Measurements from ENCODE around the gene U2AF2.

Gene U2AF2

DNA sequence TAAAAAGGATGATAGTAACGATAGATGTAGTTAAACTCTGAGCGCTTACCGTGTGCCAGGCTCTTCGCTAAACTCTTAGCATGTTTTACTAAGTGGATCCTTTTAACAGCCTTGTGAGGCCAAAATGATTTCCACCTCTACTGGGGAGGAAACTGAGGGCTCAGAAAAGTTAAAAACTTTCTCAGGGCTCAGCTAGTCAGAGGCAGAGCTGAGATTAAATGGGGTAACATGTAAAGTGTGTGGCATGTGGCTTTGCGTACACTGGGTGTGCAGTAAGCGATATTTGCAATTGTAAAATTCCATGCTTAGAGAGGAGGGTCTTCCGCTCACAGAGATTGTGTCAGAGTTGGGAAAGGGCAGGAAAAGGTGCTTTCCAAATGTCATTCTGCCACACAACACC, 1.7 kb downstream of the U2AF2 start:
- Histone ChIP-seq H3K4me3 (ENCODE audit: control insufficient read depth in 1 of 7, extremely low read depth in 1 of 7, insufficient read depth in 4 of 7, low read depth in 2 of 7, low read length in 6 of 7) (peak overlapping the region in 6 of 7 experiments; percentile 84 to 94 (median 90)), H3K27me3 (replicated peaks in 2 of 5; ENCODE audit: control insufficient read depth in 4 of 5, insufficient read depth in 5 of 5, low read length in 4 of 5) (no peaks in the 10 kb centered on the region), H3K36me3 (ENCODE audit: control insufficient read depth in 4 of 4, insufficient read depth in 4 of 4, low read length in 3 of 4) (peaks cover 2 to 61% (median 31%) of the 10 kb centered on the region in 4 experiments), H3K4me1 (ENCODE audit: control extremely low read depth in 1 of 4, control insufficient read depth in 4 of 4, insufficient read depth in 4 of 4, low read length in 3 of 4) (peaks cover 18 to 47% (median 36%) of the 10 kb centered on the region in 4 experiments), H3K9me3 (ENCODE audit: control extremely low read depth in 1 of 5, control insufficient read depth in 4 of 5, insufficient read depth in 2 of 5, low read depth in 1 of 5, low read length in 4 of 5) (no peaks in the 10 kb centered on the region), H3K27ac (ENCODE audit: insufficient read depth in 1 of 2, low read depth in 1 of 2, low read length in 2 of 2, poor library complexity in 1 of 2, severe bottlenecking in 2 of 2) (peak overlapping the region; percentile 96 to 99)
- DNase-seq: no peak
- WGBS (ENCODE audit: insufficient coverage): 76% methylated on average over 6 of the region's 7 CpGs
- CTCF ChIA-PET: interaction anchor here (1.3 to 3.4 kb wide), 2 partner anchors 15 to 17 kb away, joined by 5 to 18 read pairs; no protein-coding TSS in a partner anchor
- POLR2A ChIA-PET: interaction anchor here (1.1 kb wide), 1 partner anchor 15 kb away, joined by 3 read pairs; no protein-coding TSS in a partner anchor

DNA sequence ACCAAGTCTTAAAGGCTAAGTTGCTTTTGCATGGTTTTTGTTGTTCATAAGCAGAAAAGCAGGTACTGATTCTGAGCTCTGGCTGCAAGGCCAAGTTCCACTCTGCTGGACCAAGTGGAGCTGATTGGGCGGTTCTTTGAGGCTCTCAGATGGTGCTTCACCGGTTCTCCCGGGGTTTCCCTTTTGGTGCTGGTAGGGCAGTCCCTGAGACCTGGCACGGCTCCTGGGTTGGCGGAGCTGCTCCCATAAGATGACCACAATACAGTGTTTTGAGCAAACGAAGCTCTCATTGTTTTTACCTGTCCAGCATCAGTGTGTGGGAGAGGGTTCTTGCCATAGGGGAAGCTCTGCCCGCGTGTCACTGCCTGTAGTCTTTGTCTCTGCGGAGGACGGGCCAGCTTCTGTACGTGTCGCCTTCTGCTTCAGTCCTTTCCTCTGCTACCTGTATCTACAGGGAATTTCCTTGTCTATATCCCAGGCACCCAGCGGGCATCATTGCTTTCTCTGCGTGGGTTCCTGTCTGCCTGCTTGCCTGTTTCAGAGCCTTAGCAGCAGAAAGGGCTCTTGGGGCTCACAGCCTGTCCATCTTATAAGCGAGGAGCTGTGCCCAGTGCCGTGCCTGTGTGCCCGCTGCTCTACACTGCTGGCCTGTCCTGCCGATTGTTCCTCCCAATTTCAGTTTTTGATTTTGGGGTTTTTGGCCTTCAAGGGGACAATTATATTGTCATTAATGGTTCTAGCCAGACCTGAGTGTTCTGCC, 2.3 kb downstream of the U2AF2 start:
- Histone ChIP-seq H3K36me3 (ENCODE audit: control insufficient read depth in 4 of 4, insufficient read depth in 4 of 4, low read length in 3 of 4) (peaks cover 2 to 63% (median 33%) of the 10 kb centered on the region in 4 experiments), H3K4me3 (ENCODE audit: control insufficient read depth in 1 of 7, extremely low read depth in 1 of 7, insufficient read depth in 4 of 7, low read depth in 2 of 7, low read length in 6 of 7) (peak overlapping the region in 6 of 7 experiments; percentile 2 to 94 (median 86)), H3K4me1 (ENCODE audit: control extremely low read depth in 1 of 4, control insufficient read depth in 4 of 4, insufficient read depth in 4 of 4, low read length in 3 of 4) (peaks cover 18 to 47% (median 36%) of the 10 kb centered on the region in 4 experiments), H3K9me3 (ENCODE audit: control extremely low read depth in 1 of 5, control insufficient read depth in 4 of 5, insufficient read depth in 2 of 5, low read depth in 1 of 5, low read length in 4 of 5) (no peaks in the 10 kb centered on the region), H3K27ac (ENCODE audit: insufficient read depth in 1 of 2, low read depth in 1 of 2, low read length in 2 of 2, poor library complexity in 1 of 2, severe bottlenecking in 2 of 2) (peak overlapping the region in 1 of 2 experiments; percentile 99), H3K27me3 (replicated peaks in 2 of 5; ENCODE audit: control insufficient read depth in 4 of 5, insufficient read depth in 5 of 5, low read length in 4 of 5) (no peaks in the 10 kb centered on the region)
- DNase-seq: no peak
- ChIA-PET CTCF (interaction anchor here (1.0 to 3.4 kb wide), 3 partner anchors 12 to 17 kb away, joined by 3 to 18 read pairs (median 5); no protein-coding TSS in a partner anchor), POLR2A (interaction anchor here (1.1 kb wide), 1 partner anchor 14 kb away, joined by 3 read pairs; no protein-coding TSS in a partner anchor)
- 78% methylated on average over 18 of the region's 18 CpGs for WGBS (ENCODE audit: insufficient coverage)

DNA sequence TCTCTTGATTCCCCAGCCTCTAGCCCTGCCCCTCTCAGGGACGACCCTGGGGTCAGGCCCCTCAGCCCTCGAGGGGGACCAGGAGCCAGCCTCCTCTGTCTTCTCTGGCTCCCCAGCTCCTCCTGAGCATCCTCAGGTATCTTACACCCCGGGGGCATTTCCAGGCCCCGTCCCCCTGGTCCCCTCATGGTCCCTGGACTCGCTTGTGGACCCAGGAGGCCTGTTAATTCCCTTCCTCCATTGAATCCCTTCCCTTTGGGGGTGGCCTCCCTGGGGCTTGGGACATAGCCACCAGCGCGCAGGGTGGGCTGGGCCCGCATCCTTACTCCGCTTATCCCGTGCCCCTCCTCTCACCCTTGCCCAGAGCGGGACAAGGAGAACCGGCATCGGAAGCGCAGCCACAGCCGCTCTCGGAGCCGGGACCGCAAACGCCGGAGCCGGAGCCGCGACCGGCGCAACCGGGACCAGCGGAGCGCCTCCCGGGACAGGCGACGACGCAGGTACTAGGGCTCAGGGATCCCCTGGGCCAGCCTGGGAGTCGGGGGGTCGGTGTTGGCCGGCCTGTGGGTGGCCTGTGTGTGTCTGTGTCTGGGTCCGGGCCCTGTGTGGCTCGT, 4.1 kb downstream of the U2AF2 start:
- Histone ChIP-seq H3K9me3 (ENCODE audit: control extremely low read depth in 1 of 5, control insufficient read depth in 4 of 5, insufficient read depth in 2 of 5, low read depth in 1 of 5, low read length in 4 of 5) (no peaks in the 10 kb centered on the region), H3K4me1 (ENCODE audit: control extremely low read depth in 1 of 4, control insufficient read depth in 4 of 4, insufficient read depth in 4 of 4, low read length in 3 of 4) (peaks cover 18 to 44% (median 34%) of the 10 kb centered on the region in 4 experiments), H3K36me3 (ENCODE audit: control insufficient read depth in 4 of 4, insufficient read depth in 4 of 4, low read length in 3 of 4) (peaks cover 11 to 75% (median 47%) of the 10 kb centered on the region in 4 experiments), H3K27ac (ENCODE audit: insufficient read depth in 1 of 2, low read depth in 1 of 2, low read length in 2 of 2, poor library complexity in 1 of 2, severe bottlenecking in 2 of 2) (peak overlapping the region; percentile 25 to 69), H3K27me3 (replicated peaks in 2 of 5; ENCODE audit: control insufficient read depth in 4 of 5, insufficient read depth in 5 of 5, low read length in 4 of 5) (no peaks in the 10 kb centered on the region), H3K4me3 (ENCODE audit: control insufficient read depth in 1 of 7, extremely low read depth in 1 of 7, insufficient read depth in 4 of 7, low read depth in 2 of 7, low read length in 6 of 7) (no peak overlapping the region)
- no peak for DNase-seq
- ChIA-PET POLR2A (no interaction called here), CTCF (interaction anchor here (0.9 to 3.4 kb wide), 3 partner anchors 8 to 26 kb away, joined by 3 to 18 read pairs (median 3); no protein-coding TSS in a partner anchor)
- WGBS (ENCODE audit: insufficient coverage): 97% methylated on average over 29 of the region's 37 CpGs

DNA sequence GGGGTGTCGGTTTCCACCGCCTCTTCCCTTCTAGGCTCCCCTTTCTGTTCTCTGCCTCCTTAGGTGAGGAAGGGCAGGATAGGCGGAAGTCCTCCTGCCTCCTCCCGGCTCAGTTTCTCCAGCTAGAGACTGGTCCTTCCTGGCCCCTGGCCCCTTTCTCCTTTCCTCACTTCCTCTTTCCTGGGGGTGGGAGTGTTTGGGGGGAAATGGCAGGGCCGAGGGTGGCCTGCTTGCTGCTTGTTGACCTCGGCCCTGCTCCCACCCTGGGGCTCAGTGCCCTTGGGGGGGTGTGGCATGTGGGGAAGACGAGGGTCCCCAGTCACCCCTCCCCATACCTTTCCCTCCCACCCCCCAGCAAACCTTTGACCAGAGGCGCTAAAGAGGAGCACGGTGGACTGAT, 5.0 kb downstream of the U2AF2 start:
- 86% methylated on average over 4 of the region's 9 CpGs for WGBS (ENCODE audit: insufficient coverage)
- Histone ChIP-seq H3K27me3 (replicated peaks in 2 of 5; ENCODE audit: control insufficient read depth in 4 of 5, insufficient read depth in 5 of 5, low read length in 4 of 5) (no peaks in the 10 kb centered on the region), H3K36me3 (ENCODE audit: control insufficient read depth in 4 of 4, insufficient read depth in 4 of 4, low read length in 3 of 4) (peaks cover 15 to 81% (median 53%) of the 10 kb centered on the region in 4 experiments), H3K4me1 (ENCODE audit: control extremely low read depth in 1 of 4, control insufficient read depth in 4 of 4, insufficient read depth in 4 of 4, low read length in 3 of 4) (peaks cover 18 to 44% (median 34%) of the 10 kb centered on the region in 4 experiments), H3K9me3 (ENCODE audit: control extremely low read depth in 1 of 5, control insufficient read depth in 4 of 5, insufficient read depth in 2 of 5, low read depth in 1 of 5, low read length in 4 of 5) (no peaks in the 10 kb centered on the region), H3K27ac (ENCODE audit: insufficient read depth in 1 of 2, low read depth in 1 of 2, low read length in 2 of 2, poor library complexity in 1 of 2, severe bottlenecking in 2 of 2) (peak overlapping the region; percentile 33 to 69), H3K4me3 (ENCODE audit: control insufficient read depth in 1 of 7, extremely low read depth in 1 of 7, insufficient read depth in 4 of 7, low read depth in 2 of 7, low read length in 6 of 7) (no peak overlapping the region)
- CTCF ChIA-PET: no interaction called here
- DNase-seq: no peak
- POLR2A ChIA-PET: no interaction called here

DNA sequence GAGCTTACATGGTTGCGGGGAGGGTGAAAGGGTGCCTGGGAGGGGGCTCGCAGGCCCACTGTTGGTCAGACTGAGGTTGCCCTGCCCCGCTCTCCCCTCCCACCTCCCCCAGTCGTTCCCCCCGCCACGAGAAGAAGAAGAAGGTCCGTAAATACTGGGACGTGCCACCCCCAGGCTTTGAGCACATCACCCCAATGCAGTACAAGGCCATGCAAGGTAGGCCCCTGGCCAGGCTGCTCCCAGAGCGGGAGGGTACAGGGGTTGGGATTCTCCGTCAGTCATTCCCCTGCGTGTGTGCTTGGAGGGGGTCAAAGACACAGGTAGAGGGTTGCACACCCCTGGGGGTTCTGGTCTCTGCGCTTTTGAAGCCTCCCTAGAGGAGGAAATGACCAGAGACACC, 5.6 kb downstream of the U2AF2 start:
- WGBS (ENCODE audit: insufficient coverage): 97% methylated on average over 5 of the region's 12 CpGs
- ChIA-PET POLR2A (no interaction called here), CTCF (no interaction called here)
- H3K4me3 ChIP-seq (ENCODE audit: control insufficient read depth in 1 of 7, extremely low read depth in 1 of 7, insufficient read depth in 4 of 7, low read depth in 2 of 7, low read length in 6 of 7): no peak overlapping the region
- peak overlapping the region in 1 of 2 experiments; percentile 69 for H3K27ac ChIP-seq (ENCODE audit: insufficient read depth in 1 of 2, low read depth in 1 of 2, low read length in 2 of 2, poor library complexity in 1 of 2, severe bottlenecking in 2 of 2)
- peaks cover 18 to 44% (median 34%) of the 10 kb centered on the region in 4 experiments for H3K4me1 ChIP-seq (ENCODE audit: control extremely low read depth in 1 of 4, control insufficient read depth in 4 of 4, insufficient read depth in 4 of 4, low read length in 3 of 4)
- no peaks in the 10 kb centered on the region for H3K27me3 ChIP-seq (replicated peaks in 2 of 5; ENCODE audit: control insufficient read depth in 4 of 5, insufficient read depth in 5 of 5, low read length in 4 of 5)
- DNase-seq: no peak
- peaks cover 15 to 85% (median 55%) of the 10 kb centered on the region in 4 experiments for H3K36me3 ChIP-seq (ENCODE audit: control insufficient read depth in 4 of 4, insufficient read depth in 4 of 4, low read length in 3 of 4)
- H3K9me3 ChIP-seq (ENCODE audit: control extremely low read depth in 1 of 5, control insufficient read depth in 4 of 5, insufficient read depth in 2 of 5, low read depth in 1 of 5, low read length in 4 of 5): no peaks in the 10 kb centered on the region

DNA sequence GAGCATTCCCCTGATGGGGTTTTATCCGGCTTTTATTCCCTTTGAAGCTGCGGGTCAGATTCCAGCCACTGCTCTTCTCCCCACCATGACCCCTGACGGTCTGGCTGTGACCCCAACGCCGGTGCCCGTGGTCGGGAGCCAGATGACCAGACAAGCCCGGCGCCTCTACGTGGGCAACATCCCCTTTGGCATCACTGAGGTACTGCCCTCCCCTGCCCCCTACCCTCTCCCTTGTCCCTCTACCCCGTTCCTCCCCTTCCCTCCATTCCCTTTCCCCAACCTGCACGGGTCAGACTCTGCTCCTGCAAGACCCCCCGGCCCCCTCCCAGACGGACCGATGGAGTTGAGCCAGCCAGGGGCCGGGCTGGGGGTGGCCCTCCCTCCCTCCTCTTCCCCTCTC, 6.2 kb downstream of the U2AF2 start:
- H3K36me3 ChIP-seq (ENCODE audit: control insufficient read depth in 4 of 4, insufficient read depth in 4 of 4, low read length in 3 of 4): peaks cover 15 to 86% (median 58%) of the 10 kb centered on the region in 4 experiments
- ChIA-PET CTCF (no interaction called here), POLR2A (no interaction called here)
- no peak for DNase-seq
- H3K9me3 ChIP-seq (ENCODE audit: control extremely low read depth in 1 of 5, control insufficient read depth in 4 of 5, insufficient read depth in 2 of 5, low read depth in 1 of 5, low read length in 4 of 5): no peaks in the 10 kb centered on the region
- peaks cover 14 to 40% (median 29%) of the 10 kb centered on the region in 4 experiments for H3K4me1 ChIP-seq (ENCODE audit: control extremely low read depth in 1 of 4, control insufficient read depth in 4 of 4, insufficient read depth in 4 of 4, low read length in 3 of 4)
- no peak overlapping the region for H3K4me3 ChIP-seq (ENCODE audit: control insufficient read depth in 1 of 7, extremely low read depth in 1 of 7, insufficient read depth in 4 of 7, low read depth in 2 of 7, low read length in 6 of 7)
- no peak overlapping the region for H3K27ac ChIP-seq (ENCODE audit: insufficient read depth in 1 of 2, low read depth in 1 of 2, low read length in 2 of 2, poor library complexity in 1 of 2, severe bottlenecking in 2 of 2)
- H3K27me3 ChIP-seq (replicated peaks in 2 of 5; ENCODE audit: control insufficient read depth in 4 of 5, insufficient read depth in 5 of 5, low read length in 4 of 5): no peaks in the 10 kb centered on the region
- 95% methylated on average over 12 of the region's 16 CpGs for WGBS (ENCODE audit: insufficient coverage)

DNA sequence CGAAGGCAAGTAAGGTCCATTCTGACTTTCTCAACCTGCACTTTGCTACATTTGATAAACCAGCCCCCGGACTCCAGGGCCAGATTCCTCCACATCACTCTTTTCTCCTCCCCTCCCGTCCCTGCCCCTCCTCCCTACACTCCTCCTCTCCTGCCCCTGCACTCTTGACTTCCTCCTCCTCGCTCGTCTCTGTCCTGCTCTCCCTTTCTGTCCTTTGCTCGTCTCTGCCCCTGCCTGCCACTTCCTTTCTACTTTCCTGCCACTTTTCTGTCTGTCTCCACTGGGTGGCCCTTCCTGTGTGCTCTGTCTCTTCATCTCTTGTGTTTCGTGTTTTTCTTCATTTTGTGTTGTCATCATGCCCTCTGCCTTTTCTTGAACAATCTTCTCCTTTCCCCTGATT, 7.0 kb downstream of the U2AF2 start:
- WGBS (ENCODE audit: insufficient coverage): 75% methylated on average over 7 of the region's 7 CpGs
- DNase-seq: no peak
- Histone ChIP-seq H3K9me3 (ENCODE audit: control extremely low read depth in 1 of 5, control insufficient read depth in 4 of 5, insufficient read depth in 2 of 5, low read depth in 1 of 5, low read length in 4 of 5) (no peaks in the 10 kb centered on the region), H3K27ac (ENCODE audit: insufficient read depth in 1 of 2, low read depth in 1 of 2, low read length in 2 of 2, poor library complexity in 1 of 2, severe bottlenecking in 2 of 2) (no peak overlapping the region), H3K36me3 (ENCODE audit: control insufficient read depth in 4 of 4, insufficient read depth in 4 of 4, low read length in 3 of 4) (peaks cover 15 to 90% (median 63%) of the 10 kb centered on the region in 4 experiments), H3K27me3 (replicated peaks in 2 of 5; ENCODE audit: control insufficient read depth in 4 of 5, insufficient read depth in 5 of 5, low read length in 4 of 5) (no peaks in the 10 kb centered on the region), H3K4me1 (ENCODE audit: control extremely low read depth in 1 of 4, control insufficient read depth in 4 of 4, insufficient read depth in 4 of 4, low read length in 3 of 4) (peaks cover 6 to 32% (median 21%) of the 10 kb centered on the region in 4 experiments), H3K4me3 (ENCODE audit: control insufficient read depth in 1 of 7, extremely low read depth in 1 of 7, insufficient read depth in 4 of 7, low read depth in 2 of 7, low read length in 6 of 7) (no peak overlapping the region)
- CTCF ChIA-PET: no interaction called here
- POLR2A ChIA-PET: no interaction called here
